IPS DF 19.7 (cell line): ENCODE results near the gene CEP164.
"Not testable (repeated sequence)": the region's sequence is repeated elsewhere in the genome, so short reads cannot be mapped to it uniquely, and the experiment has no call there.

ENCODE experiments used
- DNase-seq: peaks from one replicate; pipeline ENCODE4 v3.0.0-alpha.2; 2013; ENCODE audit warnings: low read depth, low spot score

CEP164 gene

DNA sequence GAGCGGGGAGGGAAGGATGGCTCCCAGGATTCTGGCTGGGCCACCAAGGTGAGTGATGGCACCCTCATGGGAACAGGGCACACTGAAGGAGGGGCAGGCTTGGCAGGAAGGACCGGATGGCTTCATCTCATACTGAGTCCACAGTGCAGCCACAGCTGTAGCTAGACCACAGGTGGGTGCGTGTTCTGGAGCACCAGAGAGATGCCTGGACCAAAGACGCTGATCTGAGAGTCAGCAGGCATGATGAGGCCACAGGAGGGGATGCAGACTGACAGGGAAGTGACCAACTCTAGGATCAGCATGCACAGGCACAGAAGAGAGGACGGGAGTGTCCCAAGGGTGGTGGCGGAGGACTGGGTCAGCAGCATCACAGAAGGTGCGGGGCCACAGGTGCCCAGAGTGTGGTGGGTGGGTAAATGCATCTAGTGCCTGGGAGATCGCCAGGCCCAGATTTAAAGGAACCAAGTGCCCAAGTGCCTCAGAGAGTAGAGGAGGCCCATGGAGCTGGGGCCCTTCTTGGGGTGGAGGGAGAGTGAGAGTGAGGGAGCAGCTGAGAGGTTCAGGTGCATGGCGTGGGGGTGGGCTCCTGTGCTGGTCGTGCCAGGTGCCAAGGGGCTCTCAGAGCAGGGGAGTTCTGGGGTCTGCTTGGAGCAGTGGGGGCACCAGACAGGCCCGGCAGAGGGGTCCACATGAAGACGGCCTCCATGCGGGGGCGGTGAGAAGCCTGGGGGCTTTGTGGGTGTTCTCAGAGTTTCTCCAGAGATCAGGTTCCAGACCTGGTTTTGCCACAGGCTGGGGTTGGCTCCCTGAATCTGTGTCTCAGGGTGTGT is 113.7 kb downstream of the CEP164 start:
- DNase-seq: no peak

DNA sequence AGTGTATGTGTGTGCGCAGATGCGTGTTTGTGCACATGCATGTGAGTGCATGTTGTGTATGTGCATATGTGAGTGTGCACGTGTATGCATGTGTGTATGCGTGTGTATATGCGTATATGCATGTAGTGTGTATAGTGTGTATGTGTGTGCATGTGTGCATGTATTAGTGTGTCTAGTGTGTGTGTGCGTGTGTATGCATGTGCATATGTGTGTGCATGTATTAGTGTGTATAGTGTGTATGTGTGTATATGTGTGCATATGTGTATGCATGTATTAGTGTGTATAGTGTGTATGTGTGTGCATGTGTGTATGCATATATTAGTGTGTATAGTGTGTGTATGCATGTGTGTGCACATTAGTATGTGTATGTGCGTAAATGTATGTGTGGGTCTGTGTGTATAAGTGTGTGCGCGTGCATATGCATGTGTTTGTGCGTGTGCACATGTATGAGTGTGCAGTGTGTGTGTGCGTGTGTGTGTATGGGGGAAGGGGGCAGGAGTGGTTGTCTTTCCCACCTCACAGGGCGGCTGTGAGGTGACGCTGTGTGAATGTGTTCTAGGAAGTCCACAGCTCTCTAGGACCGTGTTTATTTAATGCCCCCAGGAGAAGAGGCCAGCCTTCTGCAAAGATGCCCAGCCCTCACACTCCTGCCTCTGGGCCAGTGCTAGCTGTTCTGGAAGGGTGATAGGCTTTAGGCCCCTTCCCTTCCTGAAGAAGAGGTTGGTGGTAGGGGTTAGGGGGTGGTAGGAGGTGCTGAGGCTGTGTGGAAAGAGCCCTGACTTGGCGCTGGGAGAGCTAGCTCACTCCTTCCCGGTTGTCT is 114.6 kb downstream of the CEP164 start:
- no peak for DNase-seq

DNA sequence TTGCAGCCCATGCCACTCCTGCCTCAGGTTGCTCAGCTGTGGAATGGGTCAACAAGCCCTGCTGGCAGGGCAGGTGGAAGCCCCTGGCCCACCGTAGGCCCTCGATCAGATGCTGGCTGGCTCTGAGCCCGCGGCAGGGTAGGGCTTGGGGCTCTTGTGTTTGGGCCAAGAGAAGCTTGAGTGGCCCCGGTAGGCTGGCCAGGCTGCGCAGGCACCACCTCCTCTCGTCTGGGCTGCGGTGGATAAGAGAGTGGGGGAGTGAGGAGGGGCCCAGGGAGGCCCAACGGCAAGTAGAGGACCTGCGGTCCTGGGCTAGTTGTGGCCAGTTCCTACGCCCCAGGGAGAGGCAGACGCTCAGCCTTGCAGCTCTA is 115.2 kb downstream of the CEP164 start:
- DNase-seq: no peak

DNA sequence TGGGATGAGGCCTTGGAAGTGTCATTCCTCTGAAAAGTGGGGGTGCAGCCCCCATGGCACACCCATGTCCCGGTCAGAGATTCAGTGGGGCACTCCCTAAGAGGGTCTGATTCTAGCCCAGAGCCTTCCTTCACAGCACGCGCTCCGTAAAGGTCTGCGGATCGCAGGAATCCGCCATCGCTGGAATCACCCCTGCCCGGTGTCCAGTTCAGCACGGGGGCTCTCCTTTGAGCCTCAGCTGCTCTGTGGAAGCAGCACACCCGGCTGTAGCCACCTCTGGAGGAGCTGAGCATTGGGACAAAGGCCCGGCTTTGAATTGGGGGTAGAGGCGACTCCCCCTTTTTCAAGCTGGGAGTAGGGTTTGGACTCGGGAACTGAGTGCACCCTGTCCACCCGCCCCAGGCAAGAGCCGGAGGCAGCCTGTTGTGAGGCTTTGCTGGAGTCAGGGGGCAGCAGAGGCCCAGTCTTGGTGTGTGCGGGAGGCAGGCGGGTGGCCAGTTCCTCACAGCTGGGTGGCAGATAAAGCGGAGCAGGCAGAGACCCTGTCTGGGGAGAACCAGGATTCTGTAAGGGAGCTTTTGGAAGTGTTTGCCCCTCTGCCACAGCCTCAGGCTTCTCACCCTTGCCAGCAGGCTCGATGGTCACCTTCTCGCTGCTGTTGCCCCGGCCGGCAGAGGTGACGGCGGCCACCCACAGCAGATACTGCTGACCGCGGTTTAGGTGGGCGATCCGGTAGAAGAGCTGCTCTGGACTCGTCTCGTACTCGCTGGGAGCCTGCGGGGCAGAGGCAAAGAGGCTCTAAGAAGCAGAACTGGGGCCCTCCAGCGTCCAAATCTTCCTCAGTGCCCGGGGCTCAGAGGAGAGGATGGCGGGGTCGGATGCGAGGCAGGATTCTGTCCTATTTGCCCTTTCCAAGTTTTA is 115.9 kb downstream of the CEP164 start:
- no peak for DNase-seq

DNA sequence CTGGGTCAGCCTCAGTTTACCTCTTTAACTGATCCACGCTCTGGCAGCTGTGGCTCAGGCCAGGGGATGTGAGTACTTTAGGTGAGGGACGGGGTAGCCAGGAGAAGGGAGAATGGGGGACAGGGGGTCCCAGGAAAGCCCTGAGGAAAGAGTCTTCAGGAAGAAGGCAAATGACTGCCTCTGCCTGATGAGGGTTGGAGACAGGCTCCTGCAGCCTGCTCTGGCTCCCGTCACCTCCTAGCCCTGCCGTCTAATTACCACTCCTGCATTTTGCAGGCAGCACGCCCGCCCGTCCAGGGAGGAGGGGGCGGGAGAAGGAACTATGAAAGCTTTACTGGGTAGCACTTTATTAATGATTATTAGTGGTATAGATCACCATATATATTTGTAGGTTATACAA is 116.6 kb downstream of the CEP164 start:
- DNase-seq: no peak

DNA sequence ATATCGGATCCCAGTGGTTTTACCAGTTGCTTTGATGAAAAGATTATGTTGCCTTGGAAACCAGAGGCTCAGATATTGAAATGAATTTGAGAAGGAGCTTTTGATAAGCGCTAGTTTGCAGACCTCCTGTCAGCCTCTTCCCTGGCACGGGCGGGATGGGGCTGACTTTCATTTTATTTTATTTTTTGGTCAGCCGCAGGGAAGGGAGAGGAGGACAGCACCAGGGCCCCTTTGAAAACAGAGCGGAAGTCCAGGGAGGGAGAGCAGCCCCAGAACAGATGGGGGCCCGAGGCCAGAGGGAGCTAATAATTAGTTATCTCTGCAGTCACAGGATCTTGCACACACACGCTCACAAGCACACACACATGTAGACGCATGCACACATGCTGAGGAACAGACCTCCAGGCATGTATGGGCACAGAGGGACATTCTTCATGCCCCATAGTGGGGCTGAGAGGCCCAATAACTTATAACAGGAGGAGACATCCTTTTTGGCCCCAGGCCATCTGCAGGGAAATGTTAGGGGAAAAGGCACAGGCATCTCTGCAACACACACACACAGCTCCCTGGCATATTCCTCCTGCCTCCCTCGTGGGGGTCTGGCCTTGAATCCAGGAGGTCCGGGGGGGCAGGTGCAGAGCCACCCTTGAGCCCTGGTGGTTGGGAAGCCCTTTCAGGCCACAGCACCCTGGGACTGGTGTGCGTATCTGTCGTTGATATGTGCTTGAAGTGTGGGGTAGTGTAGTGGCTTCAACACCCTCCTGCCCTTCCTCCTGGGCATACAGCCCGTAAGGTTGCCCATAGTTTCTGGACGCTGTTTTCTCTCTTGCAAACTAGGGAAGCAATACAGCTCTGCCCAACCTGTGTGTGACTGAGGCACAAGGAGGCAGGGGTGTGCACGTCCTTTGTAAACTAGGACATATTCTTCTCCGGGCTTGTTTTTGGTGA is 117.3 kb downstream of the CEP164 start:
- no peak for DNase-seq

DNA sequence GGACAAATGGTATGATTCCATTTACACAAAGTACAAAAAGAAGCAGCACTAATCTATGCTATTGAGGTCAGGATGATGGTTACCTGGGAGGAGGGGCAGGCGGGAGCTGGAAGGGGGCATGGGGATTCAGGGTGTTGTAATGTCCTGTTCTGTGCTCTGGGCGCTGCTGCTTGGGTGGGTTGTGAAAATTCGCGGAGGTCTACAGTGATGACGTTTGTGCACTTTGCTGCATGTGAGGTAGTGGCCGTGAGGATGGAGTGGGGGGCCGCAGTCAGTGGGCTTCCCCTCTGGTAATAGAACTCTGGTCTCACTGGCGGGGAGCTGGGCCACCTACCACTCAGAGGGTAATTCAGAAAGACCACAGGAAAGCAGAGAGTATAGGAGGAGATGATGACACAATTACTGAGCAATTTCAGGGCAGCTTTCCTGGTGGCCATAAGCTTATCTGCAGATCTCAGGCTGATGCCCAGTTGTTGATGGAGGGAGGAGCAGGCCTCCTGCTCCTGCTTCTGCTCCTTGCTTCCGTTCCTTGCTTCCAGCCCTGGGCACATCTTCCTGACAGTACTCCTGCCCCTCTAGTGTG is 121.5 kb downstream of the CEP164 start:
- DNase-seq: no peak

DNA sequence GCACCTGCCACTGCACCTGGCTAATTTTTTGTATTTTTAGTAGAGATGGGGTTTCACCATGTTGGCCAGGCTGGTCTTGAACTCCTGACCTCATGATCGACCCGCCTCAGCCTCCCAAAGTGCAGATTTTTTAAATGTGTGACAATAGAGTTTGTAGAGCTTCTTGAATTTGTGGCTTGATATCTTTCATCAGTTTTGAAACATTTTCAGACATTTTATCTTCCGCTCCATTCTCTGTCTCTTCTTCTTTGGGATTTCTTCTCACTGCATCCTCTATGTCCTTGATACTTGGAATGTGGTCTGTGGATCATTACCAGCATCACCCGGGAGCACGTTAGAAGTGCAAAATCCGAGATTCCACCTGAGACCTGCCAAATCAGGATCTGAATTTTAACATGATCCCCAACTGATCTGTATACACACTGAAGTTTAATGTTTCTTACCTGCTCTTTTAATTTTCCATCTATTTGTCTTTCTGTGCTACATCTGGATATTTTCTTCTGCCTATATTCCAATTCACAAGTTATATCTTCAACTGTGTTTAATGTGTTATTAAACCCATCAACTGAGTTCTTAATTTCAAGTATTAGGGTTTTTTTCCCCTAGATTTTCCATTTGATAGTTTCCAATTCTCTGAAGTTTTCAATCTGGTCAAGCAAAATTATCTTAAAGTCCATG is 126.4 kb downstream of the CEP164 start:
- DNase-seq: no peak

DNA sequence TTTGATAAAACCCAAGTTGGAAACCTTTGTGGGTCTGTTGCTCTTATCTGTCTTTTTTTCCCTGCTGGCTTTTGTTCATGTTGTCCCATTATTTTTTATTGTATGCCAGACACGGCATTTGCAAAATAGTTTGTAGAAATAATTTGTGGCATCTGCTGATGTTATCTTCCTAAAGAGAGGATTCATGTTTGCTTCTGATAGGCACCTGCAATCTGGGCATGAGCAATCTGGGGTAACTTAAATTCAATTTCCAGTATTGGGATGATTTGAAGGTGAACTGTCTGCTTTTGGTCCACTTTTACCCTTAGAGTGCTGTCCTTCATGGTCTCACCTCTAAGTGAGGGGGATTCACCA is 126.9 kb downstream of the CEP164 start:
- DNase-seq: no peak

DNA sequence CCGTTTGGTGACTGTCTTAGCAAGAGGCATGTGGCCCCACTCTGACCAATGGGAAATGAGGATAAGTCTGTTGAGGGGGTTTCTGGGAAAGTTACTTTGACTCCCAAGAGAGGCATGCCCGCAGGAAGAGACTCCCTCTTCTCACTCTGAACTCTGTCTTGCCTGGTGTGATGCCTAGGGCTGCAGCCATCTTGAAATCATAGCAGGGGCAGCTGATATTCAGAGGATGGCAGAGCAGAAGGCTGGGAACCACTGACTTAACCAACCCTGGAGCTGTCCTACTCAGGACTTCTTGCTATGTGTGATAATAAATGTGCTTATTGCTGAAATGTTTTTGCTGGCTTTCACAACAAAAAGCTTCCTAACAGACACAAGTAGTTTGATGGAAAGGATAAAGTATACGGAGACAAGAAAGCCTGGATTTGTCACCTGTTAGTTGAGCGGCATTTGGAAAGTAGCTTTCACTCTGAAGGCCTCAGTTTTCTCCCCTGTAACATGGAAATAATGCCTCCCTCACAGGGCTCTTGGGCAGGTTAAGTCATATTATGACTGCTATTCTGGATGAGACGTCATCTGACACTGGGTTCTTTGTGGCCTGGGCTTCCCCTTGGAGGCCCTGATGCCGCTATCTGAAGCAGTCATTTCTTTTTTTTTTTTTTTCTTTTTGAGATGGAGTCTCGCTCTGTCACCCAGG is 128.5 kb downstream of the CEP164 start:
- no peak for DNase-seq

DNA sequence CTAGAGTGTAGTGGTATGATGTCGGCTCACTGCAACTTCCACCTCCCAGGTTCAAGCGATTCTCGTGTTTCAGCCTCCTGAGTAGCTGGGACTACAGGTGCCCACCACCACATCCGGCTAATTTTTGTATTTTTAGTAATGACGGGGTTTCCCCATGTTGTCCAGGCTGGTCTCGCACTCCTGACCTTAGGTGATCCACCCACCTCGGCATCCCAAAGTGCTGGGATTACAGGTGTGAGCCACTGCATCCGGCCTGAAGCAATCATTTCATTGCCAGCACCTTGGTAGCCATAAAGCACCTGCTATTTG is 129.0 kb downstream of the CEP164 start:
- not testable (repeated sequence) for DNase-seq

DNA sequence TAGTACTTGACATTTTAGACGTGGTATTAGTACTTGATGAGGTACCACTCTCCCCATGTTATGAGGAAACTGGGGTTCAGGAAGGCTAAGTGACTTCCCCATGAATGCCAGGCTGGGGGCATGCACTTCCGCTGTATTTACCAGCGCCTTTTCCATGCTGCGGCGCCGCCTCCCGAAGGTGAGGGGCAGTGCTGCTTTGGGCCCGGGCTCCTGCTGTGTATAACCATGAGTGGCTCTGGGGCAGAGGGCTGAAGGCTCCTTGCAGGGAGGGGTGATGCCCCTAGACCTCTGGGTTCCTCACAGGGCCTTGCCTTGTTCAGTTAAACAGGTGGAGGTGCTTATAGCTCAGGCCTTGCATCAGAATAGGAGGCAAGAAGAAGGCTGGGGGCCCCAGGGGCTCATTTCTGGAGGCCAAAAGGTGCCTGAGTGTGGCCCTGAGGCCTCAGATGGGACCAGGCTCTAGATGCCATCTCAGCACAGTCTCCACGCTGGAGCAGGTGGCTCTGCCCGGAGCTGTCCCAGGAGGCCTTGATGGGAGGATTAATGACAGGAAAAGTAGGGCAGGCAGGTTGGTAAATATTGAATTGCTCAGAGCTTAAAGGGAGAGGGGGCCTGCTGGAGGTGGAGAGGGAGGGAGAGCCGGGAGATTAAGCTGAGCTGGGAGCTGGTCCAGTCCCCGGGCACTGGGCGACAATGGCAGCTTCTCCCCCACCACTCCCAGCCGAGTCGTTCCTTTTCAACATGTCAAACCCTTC is 129.6 kb downstream of the CEP164 start:
- DNase-seq: no peak

DNA sequence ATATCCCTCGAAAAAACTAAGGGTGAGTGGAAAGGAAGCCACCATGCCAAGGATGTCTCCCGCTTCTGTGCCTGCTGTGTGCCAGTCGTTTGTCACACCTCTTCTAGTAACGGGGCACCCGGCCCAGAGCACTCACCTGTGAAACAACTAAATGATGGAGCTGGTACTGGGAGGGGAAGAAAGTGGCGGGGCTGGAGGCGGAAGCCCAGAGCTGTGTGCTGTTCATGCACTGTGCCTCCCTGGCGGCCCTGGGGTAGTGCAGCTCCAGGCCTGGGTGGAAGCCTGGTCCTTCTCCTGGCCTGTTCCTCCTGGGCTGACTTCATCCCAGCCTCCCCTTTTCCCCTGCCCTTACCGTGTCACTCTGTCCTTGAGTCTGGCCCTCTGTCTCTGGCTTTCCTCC is 130.2 kb downstream of the CEP164 start:
- DNase-seq: no peak

DNA sequence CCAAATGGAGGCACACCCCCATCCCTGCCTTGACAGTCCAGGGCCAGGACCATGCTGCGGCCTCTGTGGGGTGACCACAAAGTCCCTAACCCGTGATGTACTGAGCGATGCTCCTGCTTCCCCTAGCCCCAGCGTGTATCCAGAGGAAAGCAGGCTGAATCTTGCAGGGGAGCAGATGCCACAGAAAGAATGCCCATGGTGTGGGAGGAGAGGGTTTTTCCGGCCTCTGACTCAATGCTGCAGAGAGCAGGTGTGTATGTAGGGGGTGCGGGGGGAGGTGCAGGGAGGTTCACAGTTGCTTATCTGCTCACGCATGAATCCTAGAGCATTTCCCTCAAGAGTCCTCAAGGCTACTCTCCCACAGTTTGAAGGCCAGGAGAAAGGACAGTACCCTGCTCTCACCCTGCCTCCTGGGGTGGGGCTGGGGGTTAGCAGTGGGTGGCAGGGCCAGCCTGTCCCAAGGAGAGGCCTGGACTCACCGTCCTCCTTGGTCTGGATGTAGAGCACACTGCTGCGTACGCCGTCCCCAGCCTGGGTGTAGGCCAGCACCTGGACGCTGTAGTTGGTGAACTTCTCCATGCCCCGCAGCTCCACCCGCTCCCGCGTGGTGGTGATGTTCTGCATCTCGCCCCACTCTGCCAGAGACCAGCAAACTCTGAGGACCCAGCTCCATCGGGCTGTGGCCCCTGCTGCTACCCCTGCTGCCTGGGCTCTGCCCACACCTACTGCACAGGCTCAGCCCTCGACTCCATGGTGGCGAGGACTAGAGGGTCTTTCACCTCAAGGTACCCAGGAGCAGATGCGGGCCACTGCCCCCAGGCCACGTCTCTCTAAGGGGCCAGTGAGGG is 130.8 kb downstream of the CEP164 start:
- no peak for DNase-seq

DNA sequence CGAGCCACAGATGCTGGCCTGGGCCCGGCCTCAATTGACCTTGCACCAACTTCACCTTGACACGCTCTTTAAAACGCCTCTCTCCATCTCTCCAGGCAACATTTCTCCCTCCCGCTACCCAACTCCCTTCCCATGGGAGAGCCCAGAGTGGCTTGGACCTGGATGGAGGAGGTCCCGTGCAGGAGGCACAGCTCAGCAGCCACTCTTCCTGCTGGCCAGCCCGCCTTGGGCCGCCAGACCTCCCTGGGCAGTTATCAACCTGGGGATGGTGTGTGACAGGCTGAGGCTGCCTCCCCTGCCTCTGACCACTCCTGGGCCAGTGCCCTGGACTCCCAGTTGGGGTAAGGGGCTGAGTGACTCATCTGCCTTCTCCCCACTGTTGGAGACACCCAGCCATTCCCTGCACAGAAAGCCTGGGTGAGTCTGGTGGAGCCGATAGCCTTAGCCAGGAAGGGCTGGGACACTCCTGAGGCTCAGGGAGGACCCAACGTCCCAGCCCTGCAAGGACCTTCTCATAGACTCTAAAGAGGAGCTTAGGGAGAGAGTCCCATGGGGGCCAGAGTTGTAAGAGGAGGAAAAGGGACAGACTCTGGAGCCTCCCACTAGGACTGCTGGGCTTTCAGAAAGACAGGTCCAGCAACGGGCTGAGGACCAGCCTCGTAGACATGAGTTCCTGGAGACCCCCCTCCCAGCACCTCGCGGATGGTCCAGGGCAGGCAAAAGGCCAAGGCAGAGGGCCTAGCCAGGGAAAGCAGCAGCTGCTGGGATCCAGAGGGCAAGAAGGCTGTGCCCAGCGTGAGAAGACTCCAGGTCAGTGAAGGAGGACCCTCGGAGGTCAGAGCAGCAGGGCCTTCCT is 131.7 kb downstream of the CEP164 start:
- no peak for DNase-seq

DNA sequence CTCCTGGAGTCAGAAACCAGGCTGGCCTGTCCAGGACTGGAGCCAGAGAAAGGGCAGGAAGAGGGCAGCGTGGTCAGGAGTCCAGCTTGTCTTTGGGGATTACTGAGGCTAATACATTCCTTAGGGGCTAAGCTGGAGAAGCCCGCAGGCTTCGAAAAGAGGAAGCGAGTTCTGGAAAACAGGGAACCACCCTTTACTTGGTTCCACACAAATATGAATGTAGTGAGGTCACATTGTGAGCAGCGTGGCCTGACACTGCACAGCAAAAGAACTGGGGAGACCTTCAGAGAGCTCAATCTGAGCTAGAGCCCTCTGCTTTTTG is 132.3 kb downstream of the CEP164 start:
- DNase-seq: no peak
